ENCODE results near the gene OR10G7.

DNA sequence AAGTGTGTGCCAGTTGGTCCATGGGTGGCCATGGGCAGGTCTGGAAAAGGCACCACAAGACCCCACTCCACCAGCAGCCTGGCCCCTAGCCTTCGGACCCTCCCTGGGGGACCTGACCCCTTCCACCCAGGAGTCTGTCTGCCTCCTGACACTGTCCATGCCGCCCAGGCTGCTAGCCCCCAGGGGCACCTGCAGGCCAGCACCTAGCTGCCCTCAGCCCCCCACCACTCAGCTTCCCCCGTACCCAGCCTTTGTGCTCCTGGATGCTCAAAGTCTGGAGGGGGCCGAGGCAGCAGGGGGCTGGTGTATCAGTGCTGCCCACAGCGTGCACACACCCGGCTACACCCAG, 34.3 kb upstream of the OR10G7 start:
- TF ChIP-seq GATA2 (IDR thresholded peaks at IDR 0.05; ENCODE audit: low read depth, low read length) (no peak), GATA3 (IDR thresholded peaks at IDR 0.05; ENCODE audit: low read depth, low read length) (no peak)

All from SH-SY5Y (cell line).